GM21526 (cell line): ENCODE data around the gene RAF1.
"Not testable (repeated sequence)": the region's sequence is repeated elsewhere in the genome, so short reads cannot be mapped to it uniquely, and the experiment has no call there.

Source experiments
- ATAC-seq: cut with Tn5 transposase; IDR thresholded peaks from one replicate; pipeline ENCODE4 v1.9.1; 2021; ENCODE audit warnings: moderate library complexity; ENCODE audit not compliant: unreplicated experiment, low FRiP score

RAF1 gene

DNA sequence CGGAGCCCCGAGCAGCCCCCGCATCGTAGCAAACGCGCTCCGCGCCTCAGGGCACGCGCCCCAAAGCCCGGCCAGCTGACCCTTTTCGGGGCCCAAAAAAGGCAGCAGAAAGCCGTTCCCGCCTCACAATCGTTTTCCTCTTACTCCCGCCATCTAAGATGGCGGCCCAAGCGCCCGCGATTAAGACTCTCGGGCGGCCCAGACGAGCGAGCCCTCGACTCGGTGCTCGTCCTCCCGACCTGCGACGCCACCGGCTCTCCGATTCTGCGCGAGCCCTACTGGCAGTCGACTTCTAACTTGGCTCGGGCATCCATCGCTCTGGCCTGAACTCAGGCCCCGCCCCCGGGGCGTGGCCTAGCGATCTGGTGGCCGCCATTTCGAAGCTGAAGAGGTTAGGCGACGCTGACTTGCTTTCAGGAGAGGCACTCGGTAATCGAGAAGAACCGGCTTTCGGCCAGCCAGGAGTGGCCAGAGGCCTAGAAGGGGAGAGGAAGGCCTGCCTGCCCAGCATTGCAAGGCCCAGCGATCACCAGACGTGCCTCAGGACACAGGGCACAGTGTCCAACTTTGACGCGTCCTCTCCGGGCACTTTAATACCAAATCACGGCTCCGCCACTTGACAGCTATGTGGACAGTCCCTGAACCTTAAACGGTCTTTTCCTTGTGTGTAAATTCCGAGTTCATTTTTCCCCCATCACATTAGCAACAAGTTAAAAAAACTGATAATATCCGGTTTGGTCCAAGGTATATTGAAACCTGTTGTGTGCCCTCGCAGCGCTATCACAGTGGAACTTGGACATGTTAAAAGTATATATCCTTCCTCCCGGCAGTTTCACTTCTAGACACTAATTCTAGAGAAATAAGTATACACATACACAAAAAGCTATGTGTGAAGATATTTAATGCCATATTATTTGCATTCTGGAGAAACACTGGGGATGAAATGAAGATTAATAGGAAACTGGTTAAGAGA is at the start of gene RAF1:
RAF1 (minus strand) TSS at position 182 of the 973 bp plus-strand sequence. CDS start 45,396 bp downstream, outside the sequence.
- ATAC-seq: peak; percentile 92

DNA sequence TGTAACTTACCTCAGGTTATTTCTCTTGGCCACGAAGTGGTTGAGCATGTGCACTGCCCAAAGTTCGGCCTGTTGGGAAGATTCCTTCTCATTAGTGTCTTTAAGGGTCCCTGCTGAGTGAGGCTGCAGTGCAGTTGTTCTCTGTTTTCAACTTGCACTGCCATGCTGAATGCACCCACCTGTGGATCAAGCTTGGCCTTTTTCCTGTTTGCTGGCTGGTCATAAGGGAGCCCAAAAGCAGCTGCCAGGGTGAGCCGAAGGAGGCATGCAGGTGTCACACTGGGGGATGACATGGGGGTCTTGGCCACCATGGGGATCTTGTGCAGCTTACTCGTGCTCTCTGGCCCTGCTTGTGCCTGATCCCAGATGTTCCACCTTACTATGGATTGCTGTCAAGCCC is 46.1 kb upstream of the RAF1 start:
- ATAC-seq: no peak

DNA sequence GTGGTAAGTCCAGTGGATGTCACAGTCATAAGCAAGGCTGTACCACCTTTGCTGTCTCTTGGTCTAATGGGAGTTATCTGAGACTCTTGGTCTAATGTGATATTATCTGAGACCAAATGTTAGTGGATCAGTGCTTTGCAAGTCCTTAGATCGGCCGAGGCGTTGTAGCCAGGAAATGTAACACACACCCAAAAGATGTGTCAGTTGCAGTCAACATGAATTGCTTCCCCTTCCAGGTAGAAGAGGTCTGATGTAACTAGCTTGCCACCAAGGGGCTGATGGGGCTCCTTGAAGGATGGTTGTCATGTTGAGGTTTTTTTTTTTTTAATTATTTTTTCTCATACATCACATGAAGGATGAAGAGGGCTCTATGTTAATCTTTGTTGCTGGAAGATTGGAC is 45.4 kb upstream of the RAF1 start:
- no peak for ATAC-seq

DNA sequence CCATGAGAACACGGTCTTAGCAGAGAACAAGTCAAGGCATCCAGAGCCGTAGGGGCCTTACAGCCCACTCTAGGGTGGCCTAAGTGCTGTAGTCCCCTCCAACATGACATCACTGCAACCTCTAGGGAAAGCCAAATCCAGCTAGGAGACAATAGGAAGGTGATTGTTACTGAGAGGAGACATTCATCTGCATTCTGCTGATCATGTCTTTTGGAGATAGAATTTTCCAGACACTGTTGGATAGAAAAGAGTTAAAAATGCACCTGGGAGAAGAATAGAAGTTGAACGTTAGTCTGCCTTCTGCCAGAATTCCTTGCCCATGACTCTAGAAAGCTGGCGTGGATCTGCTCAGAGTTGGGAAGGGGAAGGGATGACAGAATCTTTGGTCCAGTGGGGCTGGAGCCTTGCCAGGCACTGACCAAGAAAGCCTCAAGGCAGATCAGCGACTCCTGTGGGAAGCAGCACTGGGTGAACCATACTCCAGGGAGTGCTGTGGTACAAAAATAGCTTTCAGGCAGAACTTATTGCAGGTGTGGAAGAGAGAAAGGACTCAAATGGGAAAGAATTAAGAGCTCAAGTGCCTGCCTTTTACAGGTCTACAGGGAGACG is 44.8 kb upstream of the RAF1 start:
- no peak for ATAC-seq

DNA sequence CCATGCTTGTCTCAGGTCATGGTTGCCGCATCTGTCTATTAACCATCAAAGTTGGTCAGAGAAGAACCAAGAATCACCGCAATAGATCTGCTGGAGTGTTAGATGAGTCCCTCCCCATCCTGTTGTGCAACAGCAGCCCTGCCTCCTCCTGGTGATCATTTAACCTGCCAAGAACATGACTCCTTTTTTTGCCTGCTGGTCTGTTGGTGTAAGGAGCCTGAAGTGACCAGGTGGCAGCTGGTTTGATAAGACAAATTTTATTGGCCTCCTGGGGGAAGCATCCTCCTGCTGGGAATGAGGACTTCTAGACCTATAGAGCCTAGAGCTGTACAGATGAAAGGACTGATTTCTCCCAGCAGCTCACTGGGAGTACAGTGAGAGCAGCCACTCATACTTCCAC is 43.5 kb upstream of the RAF1 start:
- ATAC-seq: no peak

DNA sequence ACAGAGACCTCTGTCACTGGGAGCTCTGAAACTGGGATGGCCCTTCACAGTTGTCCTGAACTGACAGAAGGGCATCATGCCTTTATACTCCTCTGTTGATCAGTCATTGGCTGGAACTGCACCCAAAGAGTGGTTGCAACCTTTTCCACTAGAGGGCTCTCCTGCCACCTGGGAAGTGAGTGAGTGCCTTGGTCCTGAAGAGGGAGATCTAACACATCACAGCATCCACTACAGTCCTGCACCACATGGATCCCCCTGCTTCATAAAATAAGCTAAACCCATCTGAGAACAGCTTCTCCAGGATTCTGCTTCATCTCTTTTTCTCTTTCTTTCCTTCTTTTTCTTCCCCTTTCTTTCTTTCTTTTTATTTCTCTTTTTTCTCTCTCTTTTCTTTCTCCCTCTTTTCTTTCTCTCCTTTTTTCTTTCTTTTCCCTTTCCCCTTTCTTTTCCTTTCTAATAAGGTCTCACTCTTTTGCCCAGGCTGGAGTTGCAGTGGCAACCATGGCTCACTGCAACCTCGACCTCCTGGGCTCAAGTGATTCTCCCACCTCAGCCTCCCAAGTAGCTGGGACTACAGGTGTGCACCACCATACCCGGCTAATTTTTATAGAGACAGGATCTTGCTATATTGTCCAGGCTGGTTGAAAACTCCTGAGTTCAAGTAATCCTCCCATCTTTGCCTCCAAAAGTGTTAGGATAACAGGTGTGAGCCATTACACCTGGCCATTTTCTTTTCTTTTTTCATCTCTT is 42.8 kb upstream of the RAF1 start:
- ATAC-seq: peak; percentile 75

DNA sequence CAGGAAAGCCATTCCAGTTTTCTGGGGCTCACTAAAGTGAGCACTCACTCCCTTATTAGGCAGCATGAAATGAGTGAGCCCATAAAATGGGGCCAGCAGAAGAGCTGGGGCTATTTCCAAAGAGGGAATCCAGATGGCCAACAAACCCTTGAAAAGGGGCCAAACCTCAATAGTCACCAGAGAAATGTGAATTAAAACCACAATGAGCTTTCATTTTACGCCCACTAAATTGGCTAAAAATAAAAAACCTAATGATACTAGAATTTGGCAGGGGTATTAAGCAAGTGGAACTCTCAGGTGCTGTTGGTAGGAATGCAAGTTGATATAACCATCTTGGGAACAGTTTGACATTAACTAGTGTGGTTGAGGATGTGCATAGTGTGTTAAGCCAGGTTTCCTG is 42.1 kb upstream of the RAF1 start:
- ATAC-seq: no peak

DNA sequence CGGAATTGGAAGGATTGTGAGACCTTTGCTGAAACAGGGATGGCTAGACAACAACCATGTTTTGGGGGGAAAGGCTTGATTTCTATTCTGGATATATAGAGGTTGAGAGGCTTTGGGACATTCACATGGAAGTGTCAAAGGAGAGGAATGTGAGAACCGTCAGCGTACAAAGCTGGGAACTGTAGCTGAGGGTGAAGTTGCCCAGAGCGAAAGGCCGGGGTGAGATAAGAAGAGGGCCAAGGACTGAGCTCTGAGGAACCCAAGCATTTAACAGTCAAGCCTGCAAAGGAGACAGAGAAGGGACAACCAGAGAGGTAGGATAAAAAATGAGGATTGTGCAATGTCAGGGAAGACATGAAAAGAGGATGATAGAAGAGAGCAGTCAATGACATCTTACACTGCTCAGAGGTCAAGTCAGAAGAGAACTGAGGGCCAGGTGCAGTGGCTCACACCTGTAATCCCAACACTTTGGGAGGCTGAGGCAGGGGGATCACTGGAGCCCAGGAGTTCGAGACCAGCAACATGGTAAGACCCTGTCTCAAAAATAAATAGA is 41.5 kb upstream of the RAF1 start:
- no peak for ATAC-seq

DNA sequence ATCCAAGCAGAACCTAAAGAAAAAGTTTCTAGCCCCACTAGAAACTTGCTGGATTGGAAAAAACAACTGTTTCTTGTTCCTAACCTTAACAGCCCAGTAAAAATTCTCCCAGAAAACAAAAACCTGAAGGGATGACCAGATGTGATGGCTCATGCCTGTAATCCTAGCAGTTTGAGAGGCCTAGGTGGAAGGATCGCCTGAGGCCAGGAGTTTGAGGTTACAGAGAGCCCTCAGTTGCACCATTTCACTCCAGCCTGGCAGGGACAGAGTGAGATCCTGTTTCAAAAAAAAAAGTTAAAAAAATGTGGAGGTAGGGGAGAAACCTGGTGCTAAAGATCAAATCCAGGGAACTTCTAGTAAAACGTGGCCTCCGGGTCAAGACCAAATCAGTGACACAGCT is 38.6 kb upstream of the RAF1 start:
- no peak for ATAC-seq

DNA sequence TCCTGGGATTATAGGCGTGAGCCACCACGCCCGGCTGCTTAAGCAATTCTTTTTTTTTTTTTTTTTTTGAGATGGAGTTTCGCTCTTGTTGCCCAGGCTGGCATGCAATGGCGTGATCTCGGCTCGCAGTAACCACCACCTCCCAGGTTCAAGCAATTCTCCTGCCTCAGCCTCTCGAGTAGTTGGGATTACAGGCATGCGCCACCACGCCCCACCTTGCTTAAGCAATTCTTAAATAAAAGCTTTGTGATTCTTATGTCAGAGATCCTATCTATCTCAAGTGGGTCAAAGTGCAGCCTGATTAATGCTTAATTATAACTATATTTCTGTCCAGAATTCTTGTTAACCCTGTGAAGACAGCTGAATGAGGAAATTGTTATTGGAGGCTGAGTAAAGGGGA is 37.7 kb upstream of the RAF1 start:
- not testable (repeated sequence) for ATAC-seq

DNA sequence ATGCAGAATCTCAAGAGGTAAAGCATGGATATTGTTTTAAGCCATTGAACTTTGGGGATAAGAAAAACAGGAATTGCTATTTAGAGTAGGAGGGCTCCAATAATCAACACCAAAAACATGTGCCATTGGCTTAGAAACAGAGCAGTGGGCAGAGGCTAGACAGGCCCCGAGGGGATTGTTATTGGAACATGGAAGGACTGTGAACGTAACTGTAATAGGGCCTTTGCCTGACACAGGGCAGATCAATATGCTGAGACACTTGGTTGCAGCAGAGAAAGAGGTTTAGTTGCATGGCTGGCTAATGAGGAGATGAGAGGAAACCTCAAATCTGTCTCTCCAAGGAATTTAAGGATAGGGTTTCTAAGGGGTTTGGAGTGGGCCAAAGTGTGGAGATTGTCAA is 36.9 kb upstream of the RAF1 start:
- ATAC-seq: no peak

DNA sequence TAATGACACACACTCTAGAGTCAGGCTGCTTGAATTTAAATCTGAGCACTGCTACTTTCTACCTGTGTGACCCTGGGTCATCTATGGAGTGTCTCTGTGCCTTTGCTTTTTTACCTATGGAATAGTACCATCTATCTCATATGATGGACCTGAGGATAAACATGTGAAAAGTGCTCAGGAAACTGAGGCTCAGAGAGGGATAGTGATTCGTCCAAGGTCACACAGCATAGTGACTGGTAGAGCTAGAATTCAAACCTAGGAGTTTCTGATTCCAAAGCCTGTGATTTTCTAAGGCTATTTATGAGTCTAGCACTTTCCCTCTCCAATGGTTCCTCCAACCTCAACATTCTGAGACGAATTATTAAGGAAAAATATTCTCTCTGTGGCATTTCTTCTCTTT is 32.0 kb upstream of the RAF1 start:
- no peak for ATAC-seq

DNA sequence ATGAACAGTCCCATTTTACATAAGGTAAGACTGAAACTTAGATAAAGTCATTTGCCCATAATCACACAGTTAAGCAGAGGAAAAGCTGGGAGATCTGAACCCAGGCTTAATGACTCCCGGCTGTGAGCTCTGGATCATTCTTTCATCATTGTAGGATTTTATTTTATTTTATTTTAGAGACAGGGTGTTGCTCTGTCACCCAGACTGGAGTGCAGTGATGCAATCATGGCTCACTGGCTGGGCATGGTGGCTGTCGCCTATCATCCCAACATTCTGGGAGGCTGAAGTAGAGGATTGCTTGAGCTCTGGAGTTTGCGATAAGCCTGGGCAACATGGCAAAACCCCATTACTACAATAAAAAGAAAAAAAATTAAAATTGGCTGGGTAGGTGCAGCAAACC is 31.2 kb upstream of the RAF1 start:
- no peak for ATAC-seq

DNA sequence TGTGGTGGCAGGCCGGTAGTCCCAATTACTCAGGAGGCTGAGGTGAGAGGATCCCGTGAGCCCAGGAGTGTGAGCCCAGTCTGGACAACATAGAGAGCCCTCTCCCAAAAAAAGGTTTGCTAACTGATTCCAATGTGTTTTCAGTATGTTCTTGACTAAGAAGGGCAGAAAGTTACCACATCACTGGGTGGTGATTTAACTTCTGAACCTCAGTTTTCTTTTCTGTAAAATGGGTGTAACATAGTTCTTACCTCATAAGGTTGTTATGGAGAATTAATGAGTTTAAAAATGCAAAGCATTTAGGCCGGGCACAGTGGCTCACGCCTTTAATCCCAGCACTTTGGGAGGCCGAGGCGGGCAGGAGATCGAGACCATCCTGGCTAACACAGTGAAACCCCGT is 28.5 kb upstream of the RAF1 start:
- ATAC-seq: no peak

DNA sequence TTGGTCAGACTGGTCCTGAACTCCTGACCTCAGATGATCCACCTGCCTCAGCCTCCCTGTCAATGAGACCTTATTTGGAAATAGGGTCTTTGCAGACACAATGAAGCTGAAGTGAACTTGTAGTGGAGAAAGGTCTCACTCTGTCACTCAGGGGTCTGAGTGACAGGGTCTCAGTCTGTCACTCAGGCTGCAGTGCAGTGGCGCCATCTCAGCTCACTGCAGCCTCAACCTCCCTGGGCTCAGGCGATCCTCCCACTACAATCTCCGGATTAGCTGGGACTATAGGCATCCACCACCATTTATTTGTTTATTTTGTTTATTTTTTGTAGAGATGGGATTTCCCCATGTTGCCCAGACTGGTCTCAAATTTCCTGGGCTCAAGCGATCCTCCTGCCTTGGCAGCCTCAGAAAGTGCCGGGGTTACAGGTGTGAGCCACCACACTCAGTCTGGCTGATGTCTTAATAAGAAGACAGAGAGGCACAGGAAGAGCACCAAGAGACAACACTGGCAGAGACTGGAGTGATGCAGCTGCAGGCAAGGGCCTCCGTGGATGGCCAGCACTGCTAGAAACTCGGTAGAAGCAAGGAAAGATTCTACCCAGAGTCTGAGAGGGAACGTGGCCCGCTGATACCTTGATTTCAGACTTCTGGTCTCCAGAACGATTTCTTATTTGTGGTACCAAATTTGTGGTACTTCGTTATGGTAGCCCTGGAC is 26.2 kb upstream of the RAF1 start:
- no peak for ATAC-seq

DNA sequence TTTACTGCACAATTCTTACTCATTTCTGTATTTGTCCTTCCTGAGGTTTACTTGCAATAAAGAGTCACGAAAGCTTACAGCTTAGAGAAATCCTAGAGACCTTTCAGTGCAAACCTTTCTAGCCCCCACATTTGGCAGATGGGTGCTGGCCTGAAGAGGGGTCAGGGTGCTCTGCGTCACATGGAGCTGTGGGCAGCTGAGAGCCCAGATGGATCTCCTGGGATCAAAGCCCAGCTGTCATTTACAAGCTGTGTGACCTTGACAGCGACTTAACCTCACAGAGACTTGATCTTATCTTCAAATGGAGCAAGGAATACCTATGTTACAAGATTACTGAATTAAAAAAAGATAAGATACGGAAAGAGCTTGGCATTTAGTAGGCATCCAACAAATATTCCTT is 24.0 kb upstream of the RAF1 start:
- no peak for ATAC-seq

DNA sequence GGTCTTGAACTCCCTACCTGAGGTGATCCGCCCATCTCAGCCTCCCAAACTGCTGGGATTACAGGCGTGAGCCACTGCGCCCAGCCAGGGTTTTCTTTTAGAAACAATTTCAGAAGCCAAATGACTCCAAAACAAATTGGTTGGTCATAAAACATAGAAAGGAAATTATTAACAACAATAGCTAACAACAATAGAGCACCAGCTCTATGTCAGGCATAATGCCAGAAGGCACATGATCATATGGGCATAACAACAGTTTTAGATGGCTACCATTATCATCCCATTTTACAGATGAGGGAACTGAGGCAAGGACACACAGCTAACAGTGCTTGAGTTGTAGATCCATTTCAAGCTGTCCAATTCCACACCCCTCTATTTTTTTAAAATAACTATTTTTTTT is 22.2 kb upstream of the RAF1 start:
- ATAC-seq: no peak

DNA sequence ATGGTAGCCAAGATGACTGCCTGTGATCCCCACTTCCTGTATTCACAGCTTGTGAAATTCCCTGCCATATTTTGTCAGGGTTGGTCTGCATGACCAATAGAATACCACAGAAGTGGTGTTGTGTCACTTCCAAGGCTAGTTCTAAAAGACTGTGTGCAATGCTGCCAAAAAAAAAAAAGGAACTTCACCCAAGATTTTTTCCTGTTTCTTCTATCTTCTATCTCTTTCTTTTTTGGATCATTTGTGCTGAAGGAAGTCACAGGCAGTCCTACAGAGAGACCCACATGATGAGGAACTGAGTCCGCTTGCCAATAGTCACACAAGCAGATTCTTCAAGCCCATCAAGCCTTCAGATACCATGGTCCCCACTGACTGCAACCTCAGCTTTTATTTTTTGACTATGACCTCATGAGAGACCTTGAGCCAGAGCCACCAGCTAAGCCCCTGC is 18.1 kb upstream of the RAF1 start:
- no peak for ATAC-seq

DNA sequence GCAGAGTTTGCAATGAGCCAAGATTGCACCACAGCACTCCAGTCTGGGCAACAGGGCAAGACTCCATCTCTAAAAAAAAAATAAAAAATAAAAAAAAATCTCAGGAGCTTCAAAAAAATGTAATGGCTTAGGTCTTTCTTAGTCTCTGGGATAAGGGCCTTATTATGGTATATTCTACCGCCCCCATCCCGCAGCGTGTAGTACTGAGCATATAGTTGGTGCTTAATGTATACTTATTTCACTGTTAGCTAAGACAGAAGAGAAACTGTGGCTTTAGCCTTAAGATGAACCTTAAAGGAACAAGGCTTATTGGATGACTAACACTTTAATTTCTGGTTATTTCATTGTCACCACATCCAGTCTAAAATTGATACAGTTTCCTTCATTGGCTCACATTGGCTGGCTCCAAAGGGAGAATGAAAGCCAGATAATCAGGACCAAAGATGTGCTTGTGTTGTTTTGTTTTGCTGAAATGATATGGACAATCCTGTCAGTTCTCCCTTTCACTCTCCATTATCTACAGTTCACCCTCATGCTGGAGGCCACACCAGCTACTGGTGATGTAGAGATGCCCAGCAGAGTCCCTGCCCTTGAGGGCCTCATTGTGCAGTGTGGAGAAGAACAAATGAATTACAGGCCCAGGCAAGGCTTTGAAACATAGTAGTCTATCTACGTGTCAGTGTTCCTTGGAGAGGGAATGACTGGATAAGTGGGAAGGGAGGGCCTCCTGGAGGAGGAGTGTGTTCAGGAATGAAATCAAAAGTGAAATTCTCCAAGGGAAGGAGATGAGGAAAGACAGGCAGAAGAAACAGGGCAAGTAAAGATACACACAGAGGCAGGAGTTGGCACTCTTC is 17.4 kb upstream of the RAF1 start:
- ATAC-seq: no peak
